A673 (cell line): ENCODE results near the gene ZNRF2. TPM values are rescaled to one million over a fixed set of nuclear protein-coding genes. Genes with fewer than 3 reads are reported as not detected.

Experiments used
- BruUV-seq: library from RNA; stranded (reverse); fragments of 400-500 nt; replicated peaks from 2 replicates; lab custom pipeline; 2021; lab: Mats Ljungman, UMichigan
- CTCF ChIA-PET: fragments of 300-600 bp; sonication (Branson Sonifier 250); formaldehyde crosslinking; loops from one replicate; lab custom pipeline; 2022; ENCODE audit warnings: antibody characterized with exemption; lab: Charles Lee
- POLR2A ChIA-PET: fragments of 300-600 bp; sonication (Branson Sonifier 250); formaldehyde crosslinking; loops from one replicate; lab custom pipeline; 2022; ENCODE audit warnings: antibody characterized with exemption; ENCODE audit not compliant: low non-redundant PET; lab: Charles Lee
- DNase-seq: peaks from one replicate; pipeline ENCODE4 v3.0.0-alpha.2; 2015; ENCODE audit warnings: low spot score
- H3K27ac ChIP-seq: fragments of 200-600 bp; sonication (generic); 2 replicates; pipeline ENCODE4 v1.5.1; 2016; ENCODE audit warnings: mixed run types, low read depth, mild to moderate bottlenecking, mixed read lengths, antibody characterized with exemption, low read length; ENCODE audit not compliant: poor library complexity, severe bottlenecking
- H3K27me3 ChIP-seq: fragments of 200-600 bp; sonication (generic); replicated peaks from 2 replicates; pipeline ENCODE4 v1.6.1; 2017; ENCODE audit warnings: mixed run types, low read depth, mild to moderate bottlenecking, mixed read lengths, antibody characterized with exemption, low read length; ENCODE audit not compliant: insufficient read depth, poor library complexity
- H3K36me3 ChIP-seq: fragments of 200-600 bp; sonication (generic); 2 replicates; pipeline ENCODE4 v1.6.1; 2016; ENCODE audit warnings: mixed run types, mild to moderate bottlenecking, mixed read lengths, antibody characterized with exemption, low read length; ENCODE audit not compliant: insufficient read depth, poor library complexity, severe bottlenecking
- H3K4me1 ChIP-seq: fragments of 200-600 bp; sonication (generic); 2 replicates; pipeline ENCODE4 v1.6.1; 2017; ENCODE audit warnings: mixed run types, mild to moderate bottlenecking, mixed read lengths, antibody characterized with exemption, low read length; ENCODE audit not compliant: insufficient read depth, poor library complexity, severe bottlenecking
- H3K4me3 ChIP-seq: fragments of 200-600 bp; sonication (generic); 2 replicates; pipeline ENCODE4 v1.5.1; 2016; ENCODE audit warnings: low read depth, mixed run types, mild to moderate bottlenecking, mixed read lengths, low read length; ENCODE audit not compliant: poor library complexity, severe bottlenecking
- H3K9me3 ChIP-seq: fragments of 200-600 bp; sonication (generic); 2 replicates; pipeline ENCODE4 v1.6.1; 2016; ENCODE audit warnings: mixed run types, low read depth, mild to moderate bottlenecking, mixed read lengths, antibody characterized with exemption, low read length; ENCODE audit not compliant: poor library complexity, severe bottlenecking
- CTCF ChIP-seq: fragments of 300-800, 200-600 bp; sonication (generic); conservative IDR thresholded peaks from 2 replicates; pipeline ENCODE4 v1.5.1; 2017; ENCODE audit warnings: low read depth, mild to moderate bottlenecking, antibody characterized with exemption, low read length, moderate library complexity, mixed read lengths
- EZH2 ChIP-seq: fragments of 200-600 bp; sonication (generic); IDR thresholded peaks from 2 replicates; pipeline ENCODE4 v1.6.1; 2017; ENCODE audit warnings: borderline replicate concordance, low read depth, mild to moderate bottlenecking, mixed read lengths, antibody characterized with exemption, low read length; ENCODE audit not compliant: poor library complexity, severe bottlenecking
- intact Hi-C: fragments of 100-400 bp; cut with micrococcal nuclease; formaldehyde crosslinking; loops from one replicate; pipeline ENCODE4 v1.10.0; 2022; ENCODE audit not compliant: unreplicated experiment
- total RNA-seq: library from RNA; stranded (reverse); gene quantifications from 2 replicates; pipeline ENCODE4 v1.2.3, GENCODE V29; 2021

ZNRF2 gene
- total RNA-seq, 1 experiment from 2014 or later = 8.1 TPM

GRCh38 chr7:30395676-30396075, 111.3 kb downstream of the ZNRF2 start:
- no peak overlapping the region for H3K27ac ChIP-seq
- CTCF ChIA-PET = no interaction called here
- peaks cover 6% of the 10 kb centered on the region for H3K4me1 ChIP-seq
- no peaks in the 10 kb centered on the region for H3K36me3 ChIP-seq
- intact Hi-C loops = no loop called here
- no peak for TF ChIP-seq CTCF
- no peak for TF ChIP-seq EZH2
- no peak overlapping the region for H3K4me3 ChIP-seq
- no peaks in the 10 kb centered on the region for H3K9me3 ChIP-seq
- no peak for DNase-seq
- BruUV-seq = no TSS peak
- POLR2A ChIA-PET = no interaction called here
- H3K27me3 ChIP-seq = no peaks in the 10 kb centered on the region

- DNase-seq = peak; percentile 26
- no peak overlapping the region for H3K4me3 ChIP-seq
- H3K9me3 ChIP-seq = no peaks in the 10 kb centered on the region
- TF ChIP-seq EZH2 (no peak), CTCF (peak; percentile 51)
- intact Hi-C loops = no loop called here
- no peak overlapping the region for H3K27ac ChIP-seq
- H3K36me3 ChIP-seq = no peaks in the 10 kb centered on the region
- ChIA-PET CTCF (interaction anchor here (0.9 kb wide), 1 partner anchor 168 kb away, joined by 5 read pairs; no protein-coding TSS in a partner anchor), POLR2A (no interaction called here)
- BruUV-seq = no TSS peak
- H3K4me1 ChIP-seq = no peaks in the 10 kb centered on the region
- H3K27me3 ChIP-seq = no peaks in the 10 kb centered on the region
These were observed 112.0 kb downstream of the ZNRF2 start for GRCh38 chr7:30396389-30396788.

GRCh38 chr7:30403477-30403876, 119.1 kb downstream of the ZNRF2 start:
- no peaks in the 10 kb centered on the region for H3K9me3 ChIP-seq
- no peak for DNase-seq
- intact Hi-C loops = no loop called here
- BruUV-seq = no TSS peak
- no peak overlapping the region for H3K4me3 ChIP-seq
- no peaks in the 10 kb centered on the region for H3K36me3 ChIP-seq
- no peak overlapping the region for H3K27ac ChIP-seq
- no peaks in the 10 kb centered on the region for H3K27me3 ChIP-seq
- TF ChIP-seq EZH2 = no peak
- no peak for TF ChIP-seq CTCF
- POLR2A ChIA-PET = no interaction called here
- CTCF ChIA-PET = no interaction called here
- no peaks in the 10 kb centered on the region for H3K4me1 ChIP-seq
